Cardiac septum (tissue), 1 donor: ENCODE results near the gene MB. TPM values are rescaled to one million over a fixed set of nuclear protein-coding genes. Genes with fewer than 3 reads are reported as not detected.

ENCODE experiments used
- DNase-seq: peaks from one replicate; pipeline ENCODE4 v3.0.0-alpha.2; 2020; ENCODE audit warnings: low spot score
- intact Hi-C: fragments of 100-400 bp; cut with DNase I; formaldehyde crosslinking; loops from one replicate; pipeline ENCODE4 v1.14.0; 2022
- total RNA-seq: library from RNA; stranded (reverse); fragmentation: NEBNext Ultra II Directional; extraction: Animal tissue kit (Norgen Biotek cat#: 25700); gene quantifications from one replicate; pipeline ENCODE4 v1.2.1, GENCODE V29; 2021
- donor health status: DM: no; HTN: no; CAD: no.

Gene MB
- total RNA-seq, 1 donor from 2014 or later, result 7,641 TPM

DNA sequence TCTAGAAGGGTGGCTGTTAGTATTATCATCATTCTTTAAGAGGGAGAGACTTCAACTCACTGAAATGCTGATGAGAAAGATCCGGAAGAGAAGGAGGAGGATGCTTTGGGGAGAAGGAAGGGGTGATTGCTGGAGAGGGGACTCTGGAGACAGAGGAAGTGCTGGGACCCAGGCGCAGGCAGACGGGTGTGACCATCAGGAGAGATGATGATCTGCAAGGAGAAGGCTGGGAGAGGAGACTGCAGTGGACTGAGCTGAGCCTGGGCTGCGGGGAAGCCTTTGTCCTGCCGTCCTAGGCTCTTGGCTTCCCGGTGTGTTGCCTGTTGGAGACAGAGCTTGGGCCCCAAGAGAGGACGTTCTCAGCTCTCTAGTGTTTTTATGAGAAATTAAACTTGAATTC, 53.9 kb downstream of the MB start:
- intact Hi-C loops, result no loop called here
- no peak for DNase-seq

- intact Hi-C loops, result no loop called here
- no peak for DNase-seq
Measured at GRCh38 chr22:35561796-35562526, 55.2 kb downstream of the MB start.

- intact Hi-C loops, result no loop called here
- DNase-seq, result no peak
Measured at GRCh38 chr22:35560824-35561223, 56.3 kb downstream of the MB start.

DNA sequence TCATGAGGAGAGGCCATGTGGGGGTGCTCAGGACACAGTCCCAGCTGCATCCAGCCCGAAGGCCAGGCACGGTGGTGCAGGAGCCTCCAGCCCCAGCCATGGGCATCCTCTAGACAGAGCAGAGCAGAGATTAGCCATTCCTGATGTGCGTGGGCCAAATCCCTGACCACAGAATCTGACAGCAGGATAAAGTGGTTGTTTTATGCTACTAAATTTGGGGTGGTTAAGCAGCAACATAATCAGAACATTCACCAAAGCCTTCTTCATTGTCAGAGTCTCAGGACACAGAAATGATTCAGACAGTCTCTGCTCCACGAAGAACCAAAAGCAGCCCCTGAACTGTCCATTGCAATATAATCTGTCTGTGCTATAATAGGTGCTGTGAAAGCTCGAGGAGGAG, 56.8 kb downstream of the MB start:
- no peak for DNase-seq
- intact Hi-C loops, result no loop called here

DNA sequence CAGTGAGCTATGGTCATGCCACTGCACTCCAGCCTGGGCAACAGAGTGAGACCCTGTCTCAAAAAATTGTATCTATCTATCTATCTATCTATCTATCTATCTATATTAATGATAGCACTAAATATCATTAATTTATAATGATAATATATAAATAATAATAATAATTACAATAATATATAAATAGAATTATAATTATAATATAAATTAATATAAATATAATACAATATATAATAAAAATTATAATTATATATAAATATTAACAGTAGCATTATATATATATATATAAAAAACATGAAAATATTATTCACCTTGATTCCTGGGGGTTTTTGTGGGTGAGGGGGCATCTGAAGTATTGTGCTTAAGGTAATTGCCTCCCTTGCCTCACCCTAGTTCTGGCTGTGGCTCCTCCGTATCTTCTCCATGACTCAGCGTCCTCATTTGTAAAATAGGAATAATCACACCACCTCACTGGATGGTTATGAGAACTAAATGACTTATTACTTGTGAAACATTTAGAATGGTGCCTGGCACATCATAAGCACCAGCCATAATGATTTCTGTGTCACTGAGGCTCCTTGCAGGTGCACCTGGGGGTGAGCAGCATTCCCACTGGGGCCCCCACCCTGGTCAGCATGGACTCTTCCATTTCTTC, 57.6 kb downstream of the MB start:
- no peak for DNase-seq
- intact Hi-C loops, result no loop called here

GRCh38 chr22:35558719-35559118, 58.4 kb downstream of the MB start:
- intact Hi-C loops, result no loop called here
- DNase-seq, result no peak

GRCh38 chr22:35558031-35558430, 59.1 kb downstream of the MB start:
- DNase-seq, result no peak
- intact Hi-C loops, result no loop called here

Other genes starting within 250 kb of the MB start
- gene HMOX1, start 236.2 kb downstream of the MB start, total RNA-seq, result 17.3 TPM
- 9.0 TPM for gene MCM5, start 217.2 kb downstream of the MB start, total RNA-seq
- gene RASD2, start 76.5 kb downstream of the MB start, total RNA-seq, result 3.5 TPM
- gene APOL6, start 31.1 kb upstream of the MB start, total RNA-seq, result 5.7 TPM
- not detected for gene APOL5, start 100.5 kb upstream of the MB start, total RNA-seq